ENCODE data around the gene APLN. TPM values are rescaled to one million over a fixed set of nuclear protein-coding genes. Genes with fewer than 3 reads are reported as not detected.

APLN gene
- total RNA-seq, 2 experiments from 2014 or later, result 0.26 to 0.36 TPM

GRCh38 chrX:129689796-129690195, 35.0 kb upstream of the APLN start:
- no peak for DNase-seq
- ChIA-PET POLR2A (no interaction called here), CTCF (interaction anchor here (1.6 kb wide), 1 partner anchor 51 kb away, joined by 3 read pairs; no protein-coding TSS in a partner anchor)
- Mint-ChIP-seq H3K27me3 (no peaks in the 10 kb centered on the region), H3K27ac (no peak overlapping the region), H3K9me3 (no peaks in the 10 kb centered on the region), H3K4me3 (no peak overlapping the region), H3K4me1 (ENCODE audit: low read depth) (no peaks in the 10 kb centered on the region), H3K36me3 (no peaks in the 10 kb centered on the region)
- intact Hi-C loops (cut with micrococcal nuclease), result no loop called here

GRCh38 chrX:129688097-129688496, 33.3 kb upstream of the APLN start:
- no peaks in the 10 kb centered on the region for H3K9me3 Mint-ChIP-seq
- ChIA-PET CTCF (no interaction called here), POLR2A (no interaction called here)
- intact Hi-C loops (cut with micrococcal nuclease), result no loop called here
- H3K27me3 Mint-ChIP-seq, result no peaks in the 10 kb centered on the region
- H3K27ac Mint-ChIP-seq, result no peak overlapping the region
- no peaks in the 10 kb centered on the region for H3K4me1 Mint-ChIP-seq (ENCODE audit: low read depth)
- no peak overlapping the region for H3K4me3 Mint-ChIP-seq
- H3K36me3 Mint-ChIP-seq, result no peaks in the 10 kb centered on the region
- DNase-seq, result no peak

- POLR2A ChIA-PET, result no interaction called here
- no peaks in the 10 kb centered on the region for H3K36me3 Mint-ChIP-seq
- CTCF ChIA-PET, result interaction anchor here (1.5 kb wide), 1 partner anchor 40 kb away, joined by 6 read pairs; no protein-coding TSS in a partner anchor
These were observed 31.7 kb upstream of the APLN start for GRCh38 chrX:129686422-129686948.

GRCh38 chrX:129682979-129683378, 28.2 kb upstream of the APLN start:
- Mint-ChIP-seq H3K27me3 (no peaks in the 10 kb centered on the region), H3K36me3 (no peaks in the 10 kb centered on the region), H3K4me3 (no peak overlapping the region), H3K9me3 (no peaks in the 10 kb centered on the region), H3K27ac (no peak overlapping the region), H3K4me1 (ENCODE audit: low read depth) (peaks cover 5% of the 10 kb centered on the region)
- POLR2A ChIA-PET, result no interaction called here
- no peak for DNase-seq
- CTCF ChIA-PET, result no interaction called here
- intact Hi-C loops (cut with micrococcal nuclease), result no loop called here

More at GRCh38 chrX:129686422-129686948, 31.7 kb upstream of the APLN start:
- H3K4me1 Mint-ChIP-seq (ENCODE audit: low read depth), result no peaks in the 10 kb centered on the region
- H3K27me3 Mint-ChIP-seq, result no peaks in the 10 kb centered on the region
- no peaks in the 10 kb centered on the region for H3K9me3 Mint-ChIP-seq
- no peak overlapping the region for H3K4me3 Mint-ChIP-seq
- intact Hi-C loops (cut with micrococcal nuclease), result no loop called here
- no peak overlapping the region for H3K27ac Mint-ChIP-seq
- no peak for DNase-seq

GRCh38 chrX:129679901-129680300, 25.1 kb upstream of the APLN start:
- CTCF ChIA-PET, result interaction anchor here (1.0 to 1.6 kb wide), 3 partner anchors 16 to 144 kb away, joined by 3 to 6 read pairs (median 4); partner anchors contain the start of gene APLN

GRCh38 chrX:129678614-129679195, 23.9 kb upstream of the APLN start:
- ChIA-PET CTCF (interaction anchor here (0.9 to 1.6 kb wide), 5 partner anchors 17 to 145 kb away, joined by 3 to 6 read pairs (median 4); partner anchors contain the start of gene APLN), POLR2A (no interaction called here)
- intact Hi-C loops (cut with micrococcal nuclease), result no loop called here
- no peaks in the 10 kb centered on the region for H3K9me3 Mint-ChIP-seq
- peak; percentile 52 for DNase-seq
- H3K27me3 Mint-ChIP-seq, result no peaks in the 10 kb centered on the region
- peak overlapping the region; percentile 49 for H3K4me3 Mint-ChIP-seq
- H3K4me1 Mint-ChIP-seq (ENCODE audit: low read depth), result peaks cover 8% of the 10 kb centered on the region
- H3K36me3 Mint-ChIP-seq, result no peaks in the 10 kb centered on the region
- no peak overlapping the region for H3K27ac Mint-ChIP-seq

More at GRCh38 chrX:129679901-129680300, 25.1 kb upstream of the APLN start:
- H3K4me1 Mint-ChIP-seq (ENCODE audit: low read depth), result peaks cover 8% of the 10 kb centered on the region
- no peaks in the 10 kb centered on the region for H3K27me3 Mint-ChIP-seq
- no peak overlapping the region for H3K4me3 Mint-ChIP-seq
- H3K27ac Mint-ChIP-seq, result no peak overlapping the region
- POLR2A ChIA-PET, result interaction anchor here (0.8 kb wide), 1 partner anchor 101 kb away, joined by 3 read pairs; no protein-coding TSS in a partner anchor
- DNase-seq, result no peak
- no peaks in the 10 kb centered on the region for H3K9me3 Mint-ChIP-seq
- intact Hi-C loops (cut with micrococcal nuclease), result no loop called here
- H3K36me3 Mint-ChIP-seq, result no peaks in the 10 kb centered on the region

- no peak for DNase-seq
- Mint-ChIP-seq H3K27me3 (no peaks in the 10 kb centered on the region), H3K27ac (no peak overlapping the region), H3K9me3 (peaks cover 3% of the 10 kb centered on the region), H3K4me1 (ENCODE audit: low read depth) (no peaks in the 10 kb centered on the region), H3K36me3 (no peaks in the 10 kb centered on the region), H3K4me3 (no peak overlapping the region)
- intact Hi-C loops (cut with micrococcal nuclease), result no loop called here
- ChIA-PET POLR2A (no interaction called here), CTCF (no interaction called here)
These were observed 12.7 kb upstream of the APLN start for GRCh38 chrX:129667412-129667811.

GRCh38 chrX:129665916-129666644, 11.3 kb upstream of the APLN start:
- CTCF ChIA-PET, result no interaction called here
- intact Hi-C loops (cut with micrococcal nuclease), result no loop called here
- H3K4me3 Mint-ChIP-seq, result no peak overlapping the region
- H3K4me1 Mint-ChIP-seq (ENCODE audit: low read depth), result no peaks in the 10 kb centered on the region
- no peak for DNase-seq
- H3K27ac Mint-ChIP-seq, result no peak overlapping the region
- peaks cover 3% of the 10 kb centered on the region for H3K9me3 Mint-ChIP-seq
- POLR2A ChIA-PET, result no interaction called here
- H3K36me3 Mint-ChIP-seq, result no peaks in the 10 kb centered on the region
- no peaks in the 10 kb centered on the region for H3K27me3 Mint-ChIP-seq

- no peaks in the 10 kb centered on the region for H3K36me3 Mint-ChIP-seq
- H3K4me3 Mint-ChIP-seq, result no peak overlapping the region
- intact Hi-C loops (cut with micrococcal nuclease), result no loop called here
- H3K4me1 Mint-ChIP-seq (ENCODE audit: low read depth), result no peaks in the 10 kb centered on the region
- ChIA-PET POLR2A (no interaction called here), CTCF (no interaction called here)
- DNase-seq, result no peak
- H3K9me3 Mint-ChIP-seq, result peaks cover 3% of the 10 kb centered on the region
- no peaks in the 10 kb centered on the region for H3K27me3 Mint-ChIP-seq
- no peak overlapping the region for H3K27ac Mint-ChIP-seq
These were observed 8.4 kb upstream of the APLN start for GRCh38 chrX:129663171-129663570.

GRCh38 chrX:129661369-129661768, 6.6 kb upstream of the APLN start:
- CTCF ChIA-PET, result interaction anchor here (1.6 kb wide), 1 partner anchor 23 kb away, joined by 4 read pairs; no protein-coding TSS in a partner anchor
- DNase-seq, result no peak
- H3K36me3 Mint-ChIP-seq, result no peaks in the 10 kb centered on the region
- H3K4me1 Mint-ChIP-seq (ENCODE audit: low read depth), result no peaks in the 10 kb centered on the region
- intact Hi-C loops (cut with micrococcal nuclease), result no loop called here
- no peaks in the 10 kb centered on the region for H3K9me3 Mint-ChIP-seq
- no peak overlapping the region for H3K4me3 Mint-ChIP-seq
- H3K27me3 Mint-ChIP-seq, result no peaks in the 10 kb centered on the region
- POLR2A ChIA-PET, result no interaction called here
- no peak overlapping the region for H3K27ac Mint-ChIP-seq

GRCh38 chrX:129659861-129660260, 5.1 kb upstream of the APLN start:
- Mint-ChIP-seq H3K9me3 (no peaks in the 10 kb centered on the region), H3K4me3 (no peak overlapping the region), H3K36me3 (no peaks in the 10 kb centered on the region), H3K4me1 (ENCODE audit: low read depth) (peaks cover 8% of the 10 kb centered on the region), H3K27me3 (peaks cover 8% of the 10 kb centered on the region), H3K27ac (no peak overlapping the region)
- CTCF ChIA-PET, result no interaction called here
- POLR2A ChIA-PET, result no interaction called here
- DNase-seq, result no peak
- intact Hi-C loops (cut with micrococcal nuclease), result loop anchor here (5.0 kb wide), 1 partner anchor 67 kb away; no protein-coding TSS in a partner anchor

GRCh38 chrX:129659141-129659540, 4.4 kb upstream of the APLN start:
- intact Hi-C loops (cut with micrococcal nuclease), result loop anchor here (5.0 kb wide), 1 partner anchor 68 kb away; no protein-coding TSS in a partner anchor
- no peak overlapping the region for H3K27ac Mint-ChIP-seq
- ChIA-PET POLR2A (interaction anchor here (0.6 kb wide), 1 partner anchor 32 kb away, joined by 3 read pairs; no protein-coding TSS in a partner anchor), CTCF (no interaction called here)
- H3K9me3 Mint-ChIP-seq, result no peaks in the 10 kb centered on the region
- DNase-seq, result no peak
- no peak overlapping the region for H3K4me3 Mint-ChIP-seq
- peaks cover 8% of the 10 kb centered on the region for H3K27me3 Mint-ChIP-seq
- no peaks in the 10 kb centered on the region for H3K36me3 Mint-ChIP-seq
- H3K4me1 Mint-ChIP-seq (ENCODE audit: low read depth), result peaks cover 8% of the 10 kb centered on the region

Data from activated CD4-positive, alpha-beta memory T cell treated with anti-CD3 and anti-CD28 coated beads for 36 hours (primary cell).